Measurements from ENCODE around the gene MON2.
"Not testable (repeated sequence)": the region's sequence is repeated elsewhere in the genome, so short reads cannot be mapped to it uniquely, and the experiment has no call there.

MON2 gene

DNA sequence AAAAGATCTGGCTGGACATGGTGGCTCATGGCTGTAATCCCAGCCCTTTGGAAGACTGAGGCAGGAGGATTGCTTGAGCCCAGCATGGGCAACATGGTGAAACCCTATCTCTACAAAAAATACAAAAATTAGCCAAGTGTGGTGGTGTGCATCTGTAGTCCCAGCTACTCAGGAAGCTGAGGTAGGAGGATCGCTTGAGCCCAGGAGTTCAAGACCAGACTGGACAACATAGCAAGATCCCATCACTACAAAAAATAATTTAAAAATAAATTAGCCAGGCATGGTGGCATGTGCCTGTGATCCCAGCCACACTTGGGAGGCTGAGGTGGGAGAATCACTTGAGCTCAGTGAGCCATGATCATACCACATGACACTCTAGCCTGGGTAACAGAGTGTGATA, 92.7 kb downstream of the MON2 start:
- not testable (repeated sequence) for DNase-seq

DNA sequence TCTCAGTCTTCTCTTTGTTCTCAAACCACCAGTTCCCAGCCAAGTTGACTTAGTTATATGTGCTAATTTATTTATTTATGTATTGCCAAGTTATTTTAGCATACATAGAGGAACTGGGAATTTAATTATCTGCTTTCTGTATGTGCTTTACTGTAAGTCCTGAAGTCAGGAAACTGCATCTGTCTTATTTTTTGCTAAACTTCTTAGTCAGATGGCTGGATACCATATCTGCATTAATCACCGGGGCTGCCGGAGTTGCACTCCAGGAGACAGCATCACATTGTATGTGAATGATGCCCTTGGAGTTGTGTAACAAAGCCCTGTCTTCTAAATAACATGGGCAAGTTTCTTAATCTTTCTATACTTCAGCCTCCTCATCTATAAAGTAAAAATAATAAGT, 96.2 kb downstream of the MON2 start:
- DNase-seq = no peak

DNA sequence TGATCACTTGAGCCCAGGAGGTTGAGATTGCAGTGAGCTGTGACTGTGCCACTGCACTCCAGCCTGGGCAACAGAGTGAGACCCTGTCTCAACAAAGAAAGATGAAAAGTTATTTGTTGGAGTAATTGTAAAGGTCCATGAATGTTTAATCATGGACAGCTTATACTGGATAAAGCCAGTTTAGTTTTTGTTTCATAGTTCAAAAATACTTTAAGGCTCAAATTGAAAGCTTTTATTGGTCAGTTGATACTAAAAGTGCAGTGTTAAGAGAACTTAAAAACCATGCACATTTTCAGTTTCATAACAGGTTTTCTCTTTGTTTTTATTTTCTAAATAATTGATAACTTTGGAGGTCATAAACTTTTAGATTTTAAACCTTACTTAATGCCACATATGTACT, 108.4 kb downstream of the MON2 start:
- DNase-seq = no peak

DNA sequence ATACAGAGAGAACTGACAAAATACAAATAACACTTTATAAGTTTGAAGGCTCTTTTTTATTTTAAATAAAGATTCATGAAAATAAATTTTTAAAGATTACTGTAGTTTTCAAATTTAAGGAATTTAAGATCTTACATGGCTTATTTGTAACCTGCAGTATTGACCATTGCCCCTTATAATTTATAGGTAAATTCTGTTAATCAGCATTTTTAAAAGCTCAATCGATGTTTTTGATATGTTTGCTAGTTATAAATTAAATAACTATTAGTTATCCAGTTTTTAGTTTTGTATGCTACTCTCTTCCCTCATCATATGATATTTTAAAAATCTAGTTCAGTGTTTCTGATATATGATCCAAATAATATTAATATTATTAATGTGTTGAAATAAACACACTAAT, 109.9 kb downstream of the MON2 start:
- no peak for DNase-seq

DNA sequence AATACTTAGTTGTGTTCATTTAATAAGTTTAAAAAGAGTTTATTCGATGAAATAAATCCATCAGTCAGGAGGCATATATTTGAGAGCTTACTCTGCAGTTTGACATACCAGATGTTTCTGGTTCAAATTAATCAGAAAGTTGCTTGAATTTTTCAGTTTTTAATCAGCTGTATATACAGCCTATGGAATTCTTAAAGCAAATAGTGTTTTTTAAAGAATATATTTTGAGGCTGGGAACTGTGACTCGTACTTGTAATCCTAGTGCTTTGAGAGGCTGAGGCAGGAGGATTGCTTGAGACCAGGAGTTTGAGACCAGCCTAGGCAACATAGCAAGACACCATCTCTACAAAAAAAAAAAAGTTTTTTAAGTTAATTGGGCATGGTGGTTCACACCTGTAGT, 112.1 kb downstream of the MON2 start:
- DNase-seq = no peak

DNA sequence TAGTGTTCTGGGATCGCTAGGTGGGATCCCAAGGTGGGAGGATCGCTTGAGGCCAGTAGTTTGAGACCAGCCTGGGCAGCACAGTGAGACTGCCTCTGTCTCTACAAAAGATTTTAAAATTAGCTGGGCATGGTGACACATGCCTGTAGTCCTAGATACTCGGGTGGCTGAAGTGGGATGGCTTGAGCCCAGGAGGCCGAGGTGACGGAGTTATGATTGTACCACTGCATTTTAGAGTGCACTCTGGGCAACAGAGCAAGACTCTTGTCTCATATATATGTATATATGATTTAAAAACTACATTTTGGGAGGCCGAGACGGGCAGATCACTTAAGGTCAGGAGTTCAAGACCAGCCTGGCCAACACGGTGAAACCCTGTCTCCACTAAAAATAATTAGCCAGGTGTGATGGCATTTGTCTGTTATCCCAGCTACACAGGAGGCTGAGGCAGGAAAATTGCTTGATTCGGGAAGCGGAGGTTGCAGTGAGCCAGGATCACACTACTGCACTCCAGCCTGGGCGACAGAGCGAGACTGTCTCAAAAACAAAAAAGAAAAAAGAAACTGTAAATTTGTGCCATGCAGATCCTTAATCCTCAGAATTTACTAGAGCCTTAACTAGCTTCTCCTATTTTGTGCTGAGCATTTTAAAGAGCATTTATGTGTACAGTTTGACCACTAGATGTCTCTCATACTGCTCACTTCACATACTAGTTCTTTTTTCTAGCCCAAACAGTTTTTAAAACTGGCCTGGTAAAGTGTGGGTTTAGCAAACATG, 114.8 kb downstream of the MON2 start:
- peak; percentile 17 for DNase-seq

DNA sequence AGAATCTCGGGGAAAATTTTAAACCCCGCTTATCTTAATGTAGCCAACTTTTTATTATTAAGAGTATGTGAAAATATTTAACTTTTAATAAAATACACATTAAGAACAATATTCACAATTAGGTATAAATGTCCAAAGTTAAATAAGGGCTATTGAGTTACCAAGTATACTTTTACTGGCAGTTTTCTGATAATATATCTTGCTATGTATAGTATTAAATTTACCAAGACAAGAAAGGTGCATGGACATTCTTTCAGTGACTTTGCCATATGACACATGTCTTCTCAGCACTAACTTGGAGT, 115.4 kb downstream of the MON2 start:
- no peak for DNase-seq

DNA sequence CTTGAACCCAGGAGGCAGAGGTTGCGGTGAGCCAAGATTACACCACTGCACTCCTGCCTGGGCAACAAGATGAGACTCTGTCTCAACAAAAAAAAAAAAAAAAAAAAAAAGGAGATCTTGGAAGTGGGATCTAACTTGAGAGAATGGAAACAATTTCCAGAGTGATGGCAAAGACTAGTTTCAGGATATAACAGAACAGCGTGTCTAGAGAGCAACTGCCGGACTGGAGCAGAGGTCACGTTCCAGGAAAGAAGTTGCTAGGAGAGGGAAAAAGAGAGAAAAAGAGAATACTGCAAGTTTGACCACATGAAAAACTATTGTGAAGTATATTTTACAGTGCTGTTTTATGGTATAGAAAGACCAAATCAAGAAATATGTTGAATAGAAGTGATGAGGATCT, 118.0 kb downstream of the MON2 start:
- DNase-seq = no peak

DNA sequence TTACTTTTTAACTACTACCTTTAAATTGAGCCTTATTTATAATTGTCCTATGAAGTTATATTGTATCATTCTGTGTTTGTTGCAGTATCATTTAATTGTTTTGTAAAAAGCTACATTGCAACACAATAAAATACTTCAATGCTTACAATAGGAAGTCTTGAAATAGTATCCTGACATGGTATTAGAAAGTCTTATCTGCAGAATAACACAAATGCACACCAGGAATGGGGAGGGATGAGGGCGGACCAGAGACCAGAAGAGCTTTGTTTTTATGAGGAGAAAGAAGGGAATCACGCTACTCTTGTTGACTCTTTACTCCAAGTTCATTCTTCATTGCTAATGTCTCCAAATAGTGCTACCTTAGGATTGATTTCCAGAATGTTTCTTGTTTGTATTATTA, 120.2 kb downstream of the MON2 start:
- DNase-seq = no peak

DNA sequence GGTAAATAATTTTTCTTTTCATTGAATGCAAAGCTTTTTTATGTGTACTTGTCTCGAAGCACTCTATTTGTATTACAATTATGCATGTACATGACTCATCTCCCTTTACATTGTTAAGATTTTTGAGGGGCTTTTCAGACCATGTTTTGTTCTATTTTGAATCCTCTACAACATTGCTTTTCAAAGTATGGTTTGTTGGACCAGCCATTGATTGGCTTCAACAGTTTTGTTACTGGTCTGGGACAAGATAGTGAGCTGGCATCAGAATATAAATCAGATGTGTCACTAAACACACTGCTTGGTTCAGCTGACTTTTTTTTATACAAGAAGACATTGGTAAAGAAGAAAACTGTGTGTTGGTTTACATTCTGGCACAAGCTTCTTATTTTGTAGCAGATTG, 122.3 kb downstream of the MON2 start:
- no peak for DNase-seq

DNA sequence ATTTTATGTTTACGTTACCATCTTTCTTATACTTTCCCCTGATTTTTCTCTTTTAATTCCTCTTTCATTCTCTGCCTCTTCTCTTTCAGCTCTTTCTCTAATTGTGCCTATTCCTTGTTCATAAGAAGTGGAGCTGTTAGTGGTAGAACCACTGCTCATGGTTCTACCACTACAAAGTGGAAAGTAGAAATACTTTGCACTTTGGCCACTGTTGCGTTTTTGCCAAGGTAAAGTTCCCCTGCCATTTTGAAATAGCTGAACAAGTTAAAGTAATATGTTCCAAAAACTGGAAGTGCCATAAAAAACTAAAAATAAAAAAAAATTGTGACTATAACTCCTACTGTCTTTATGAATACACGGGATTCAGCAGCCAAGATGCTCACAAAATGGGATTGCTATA, 130.6 kb downstream of the MON2 start:
- DNase-seq = no peak

DNA sequence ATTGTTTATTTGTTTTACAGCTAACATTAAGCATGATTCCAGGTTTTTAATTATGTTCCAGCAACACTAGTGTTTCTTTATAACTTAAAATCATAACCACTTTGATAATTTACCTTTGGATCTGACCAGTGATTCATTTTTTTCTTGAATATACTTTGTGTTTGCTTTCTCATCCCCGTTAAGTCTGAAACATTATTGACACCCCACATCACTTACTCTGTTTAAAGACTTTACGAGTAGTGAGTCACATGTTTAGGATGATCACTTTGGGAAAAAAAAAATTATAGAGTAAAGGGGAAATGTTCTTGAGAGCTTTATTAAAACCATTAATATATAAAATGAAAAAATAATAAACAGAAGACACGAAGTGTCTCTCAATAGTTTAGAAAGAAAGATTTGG, 132.2 kb downstream of the MON2 start:
- no peak for DNase-seq

DNA sequence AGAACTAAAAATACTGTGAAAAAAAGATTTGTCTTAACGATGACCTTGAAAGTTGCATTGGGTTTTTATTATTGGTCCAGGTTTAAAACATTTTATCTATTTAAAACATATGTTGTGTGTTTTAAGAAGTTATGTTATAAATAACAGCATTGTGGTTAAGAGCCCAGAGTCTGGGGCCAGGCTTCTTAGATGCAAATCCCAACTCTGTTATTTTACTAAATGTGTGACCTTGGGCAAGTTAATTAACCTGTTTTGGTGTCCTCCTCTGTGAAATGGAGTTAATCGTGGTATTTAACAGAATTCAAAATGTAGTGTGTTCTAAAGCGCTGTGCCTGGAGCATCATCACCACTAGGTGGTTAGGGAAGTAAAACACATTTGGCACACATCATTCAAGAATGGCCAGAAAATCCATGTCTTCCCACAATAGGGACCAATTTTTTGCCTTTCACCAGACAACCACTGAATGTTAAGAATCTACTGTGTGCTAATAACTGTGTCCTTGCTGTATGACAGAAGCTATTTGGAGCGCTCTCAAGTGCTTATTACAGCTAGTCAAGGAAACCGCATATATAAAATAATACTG, 133.3 kb downstream of the MON2 start:
- DNase-seq = no peak

DNA sequence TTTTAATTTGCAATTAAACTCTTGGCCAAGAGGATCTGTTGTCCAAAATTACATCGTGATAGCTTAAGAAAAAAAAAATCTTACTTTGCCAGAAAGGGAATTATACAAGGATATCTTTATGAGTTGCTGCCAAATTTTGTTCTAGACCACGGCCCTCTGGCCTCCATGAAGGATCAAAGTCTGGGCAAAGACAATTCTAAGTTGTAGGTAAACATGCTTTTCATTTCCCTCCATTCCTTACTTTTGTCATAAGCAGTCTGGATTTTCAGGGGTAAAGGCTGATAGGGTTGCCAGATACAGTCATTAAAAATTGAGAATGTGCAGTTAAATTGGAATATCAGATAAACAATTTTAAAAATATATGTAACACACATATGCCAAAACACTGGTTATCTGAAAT, 135.1 kb downstream of the MON2 start:
- DNase-seq = no peak

DNA sequence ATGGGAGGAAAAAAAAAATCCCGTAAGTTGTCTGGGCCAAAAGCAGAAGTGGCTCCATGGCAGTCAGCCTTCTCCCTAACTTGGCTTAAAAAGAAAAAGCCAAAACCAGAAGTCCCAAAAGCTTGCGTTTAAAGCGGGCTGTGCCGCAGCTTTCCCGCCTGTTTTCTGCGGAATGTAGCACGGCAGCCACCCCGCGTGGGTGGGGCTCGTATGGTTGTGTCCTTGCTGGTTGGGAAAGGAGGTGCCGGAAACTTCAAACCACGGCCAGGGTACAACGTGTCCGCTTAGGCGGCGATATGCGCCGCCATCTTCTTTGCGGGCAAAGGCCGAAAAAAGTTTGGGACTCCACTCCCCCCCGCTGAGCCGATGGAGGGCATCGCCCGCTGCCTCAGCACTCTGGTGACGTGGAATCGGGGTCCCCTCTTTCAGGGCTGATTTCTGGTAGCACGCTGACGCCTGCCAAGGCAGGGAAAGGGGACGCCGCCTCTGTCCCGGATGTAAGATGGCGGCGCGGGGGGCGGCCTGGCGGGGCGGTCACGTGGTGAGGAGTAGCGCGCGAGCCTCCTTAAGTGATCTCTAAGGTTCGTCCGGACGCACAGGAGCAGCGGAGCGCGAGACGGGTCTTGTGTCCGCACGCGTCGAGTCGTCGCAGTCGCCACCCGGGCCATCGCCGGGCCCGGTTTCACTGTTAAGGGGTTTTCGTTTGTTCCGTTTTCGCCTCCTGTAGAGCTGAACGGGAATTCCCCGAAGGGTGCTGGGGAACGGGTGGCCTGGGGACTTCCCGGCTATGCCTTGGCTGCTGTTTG, 135.8 kb downstream of the MON2 start:
- DNase-seq = peak; percentile 90

DNA sequence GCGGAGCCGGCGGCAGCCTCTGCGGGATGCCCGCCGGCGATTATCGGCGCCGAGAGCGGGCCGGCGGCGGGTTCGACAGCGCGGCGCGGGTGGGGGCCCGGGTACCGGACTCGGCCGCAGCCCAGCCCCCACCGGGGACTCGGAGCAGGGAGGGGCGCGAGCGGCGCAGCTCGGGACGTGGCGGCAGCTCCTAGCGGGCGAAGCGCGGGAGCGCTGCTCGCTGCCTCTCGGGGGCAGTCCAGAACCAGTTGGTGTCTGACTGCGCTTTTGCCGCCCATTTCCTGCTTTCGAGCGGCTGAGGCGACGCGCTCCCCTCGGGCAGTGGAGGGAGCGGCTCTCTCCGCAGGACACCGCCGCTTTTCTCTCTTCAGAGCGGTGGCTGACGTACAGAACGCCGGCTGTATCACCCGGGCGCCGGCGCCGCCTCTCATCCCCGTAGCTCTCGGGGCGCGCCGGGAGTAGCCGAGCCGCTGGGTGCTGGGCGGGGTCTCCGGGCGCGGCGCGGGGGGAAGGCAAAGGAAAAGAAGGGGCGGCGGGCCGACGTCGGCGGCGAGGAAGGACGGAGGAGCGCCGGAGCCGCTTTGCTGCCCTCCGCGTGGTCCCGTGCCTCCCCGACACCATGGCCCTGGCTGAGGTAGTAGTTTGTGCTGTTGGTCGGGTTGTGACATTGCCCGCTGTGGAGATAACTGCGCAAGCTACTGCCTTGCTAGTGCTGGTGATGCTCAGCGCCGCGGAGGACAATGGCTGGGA, 136.6 kb downstream of the MON2 start:
- peak; percentile 84 for DNase-seq

DNA sequence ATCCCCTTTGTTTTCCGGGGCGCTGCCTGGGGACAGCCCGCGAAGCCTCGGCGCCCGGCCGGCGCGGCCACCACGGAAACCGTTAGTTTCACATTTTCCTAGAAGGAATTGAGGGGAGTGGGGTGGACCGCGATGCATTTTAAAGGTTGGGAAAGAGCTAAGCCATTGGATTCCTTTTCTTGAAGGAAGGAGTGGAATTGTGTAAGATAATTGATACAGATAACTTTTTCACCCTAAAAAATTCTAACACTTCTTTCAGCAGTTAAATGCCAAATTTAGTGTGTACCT, 137.1 kb downstream of the MON2 start:
- DNase-seq = no peak

DNA sequence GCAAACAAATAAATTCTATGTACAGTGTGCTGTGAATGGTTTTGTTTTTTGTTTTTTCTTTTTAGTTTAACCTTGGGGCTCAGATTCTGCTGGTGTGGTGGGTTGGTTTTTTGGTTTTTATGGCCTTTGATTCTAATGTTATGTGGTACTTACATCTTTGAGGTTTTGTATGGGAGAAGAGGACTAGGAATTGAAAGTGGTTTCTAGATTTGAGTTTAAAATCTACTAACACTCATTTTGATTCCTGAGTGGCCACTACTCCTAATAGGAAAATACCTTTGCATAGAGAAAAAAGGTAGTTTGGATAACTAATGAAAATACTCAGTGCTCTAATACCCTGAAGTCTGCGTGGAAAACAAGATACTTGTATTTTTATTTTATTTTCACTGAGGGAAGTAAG, 137.7 kb downstream of the MON2 start:
- no peak for DNase-seq

DNA sequence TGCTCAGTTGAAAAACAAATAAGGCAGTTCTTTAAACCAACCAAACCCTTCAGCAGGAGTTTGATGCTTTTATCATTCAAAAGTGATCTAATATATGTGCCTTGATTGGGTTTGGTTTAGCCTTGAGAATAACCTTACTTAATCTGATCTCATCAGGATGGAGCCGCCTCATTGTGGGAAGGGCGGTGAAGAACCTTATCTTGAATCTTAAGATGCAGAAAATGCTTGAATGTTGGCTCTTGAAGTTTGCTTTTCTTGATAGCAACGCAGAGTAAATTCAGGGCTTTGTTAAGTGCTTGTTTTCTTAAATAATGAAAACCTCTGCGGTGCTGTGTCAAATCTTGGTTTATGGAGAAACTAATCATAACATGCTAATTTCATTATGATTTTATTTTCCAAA, 138.2 kb downstream of the MON2 start:
- peak; percentile 32 for DNase-seq

DNA sequence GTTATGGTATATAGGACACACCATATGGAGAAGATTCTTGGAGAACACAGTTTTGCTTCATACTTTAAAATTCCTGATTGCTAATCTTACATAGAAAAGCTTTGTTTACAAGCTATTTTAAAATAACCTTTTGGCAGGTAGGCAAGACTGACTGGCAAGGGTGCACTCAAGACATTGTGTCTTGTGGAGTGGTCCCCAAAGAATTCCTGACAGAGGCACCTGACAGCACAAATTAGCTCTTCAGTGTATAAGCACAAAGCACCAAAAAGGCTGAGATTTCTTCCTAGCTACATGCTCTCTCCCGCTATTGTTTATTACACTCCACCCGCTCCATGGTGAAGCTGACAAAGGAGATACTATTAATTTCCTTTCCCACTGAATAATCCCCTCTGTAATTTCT, 139.4 kb downstream of the MON2 start:
- no peak for DNase-seq

DNA sequence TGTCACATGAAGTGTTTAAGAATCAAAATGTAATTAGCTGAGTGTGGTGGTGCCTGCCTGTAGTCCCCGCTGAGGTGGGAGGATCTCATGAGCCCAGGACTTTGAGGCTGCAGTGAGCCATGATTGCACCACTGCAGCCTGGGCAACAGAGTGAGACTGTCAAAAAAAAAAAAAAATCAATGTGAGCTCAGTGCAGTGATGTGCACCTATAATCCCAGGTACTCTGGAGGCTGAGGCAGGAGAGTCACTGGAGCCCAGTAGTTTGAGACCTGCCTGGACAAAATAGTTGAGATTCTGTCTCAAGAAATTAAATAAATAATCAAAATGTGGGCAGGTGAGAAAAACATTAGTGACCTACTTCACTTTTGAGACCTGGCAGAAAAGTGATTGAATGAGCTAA, 140.0 kb downstream of the MON2 start:
- DNase-seq = no peak

DNA sequence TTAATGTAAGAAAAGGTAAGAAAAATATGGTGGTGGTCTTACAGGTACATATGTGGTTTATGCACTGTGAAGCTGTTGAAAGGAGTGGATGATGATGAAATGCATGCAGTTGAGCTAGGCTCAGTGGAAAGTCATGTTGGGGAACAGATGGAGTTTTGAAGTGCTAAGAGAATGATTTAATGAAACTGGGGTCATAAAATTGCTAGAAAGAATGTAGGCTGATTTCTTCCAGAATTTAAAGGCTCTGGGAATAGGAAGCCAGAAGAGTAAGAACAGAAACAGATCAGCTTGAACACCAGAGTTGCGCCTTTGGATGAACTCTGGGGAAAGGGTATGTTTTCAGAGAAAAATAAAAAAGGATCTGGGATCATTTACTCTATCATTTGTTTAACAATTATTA, 146.5 kb downstream of the MON2 start:
- no peak for DNase-seq

DNA sequence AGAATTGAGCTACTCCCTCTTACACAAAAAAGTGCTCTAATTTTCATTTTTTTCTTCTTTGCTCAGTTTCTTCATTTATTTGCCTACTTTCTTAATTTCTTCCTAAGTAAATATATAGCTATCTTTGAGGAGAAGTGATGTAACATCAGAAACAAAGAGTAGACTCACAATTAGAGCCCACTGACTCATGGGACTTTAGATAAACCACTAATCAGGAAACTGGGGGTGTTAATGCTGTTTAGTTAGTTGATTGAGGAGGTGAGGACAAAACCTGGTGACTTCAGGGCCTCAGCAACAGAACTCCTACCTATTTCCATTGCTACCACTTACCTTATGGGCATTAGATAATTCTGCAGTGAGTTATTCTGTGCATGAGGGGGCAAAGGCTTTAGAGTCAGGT, 151.7 kb downstream of the MON2 start:
- no peak for DNase-seq

DNA sequence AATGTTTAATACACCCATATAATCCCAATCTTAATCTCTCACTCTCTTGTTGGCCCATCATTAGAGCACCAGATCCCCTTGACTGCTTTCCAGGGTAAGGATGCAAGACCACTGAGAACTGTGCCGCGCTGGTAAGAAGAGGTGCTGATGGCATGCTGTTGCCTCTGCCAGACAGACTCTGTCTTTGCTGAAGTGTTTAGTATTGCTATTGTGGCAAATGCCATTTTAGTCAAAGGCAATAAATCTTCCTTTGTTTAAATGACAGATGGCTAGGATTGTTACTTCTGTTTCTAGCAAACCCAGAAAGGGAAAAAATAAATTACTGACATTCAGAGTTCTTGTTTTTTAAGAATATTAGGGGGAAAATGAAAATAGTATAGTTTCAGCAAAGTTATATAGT, 152.3 kb downstream of the MON2 start:
- no peak for DNase-seq

All from central memory CD4-positive, alpha-beta T cell (primary cell).